HG03432 (cell line): ENCODE data around the gene ARHGEF12.

Experiments
- ATAC-seq: cut with Tn5 transposase; IDR thresholded peaks from one replicate; pipeline ENCODE4 v1.9.1; 2021; ENCODE audit warnings: mild to moderate bottlenecking, moderate library complexity; ENCODE audit not compliant: unreplicated experiment

The ARHGEF12 gene

GRCh38 chr11:120383518-120384155, 47.4 kb downstream of the ARHGEF12 start:
- no peak for ATAC-seq

DNA sequence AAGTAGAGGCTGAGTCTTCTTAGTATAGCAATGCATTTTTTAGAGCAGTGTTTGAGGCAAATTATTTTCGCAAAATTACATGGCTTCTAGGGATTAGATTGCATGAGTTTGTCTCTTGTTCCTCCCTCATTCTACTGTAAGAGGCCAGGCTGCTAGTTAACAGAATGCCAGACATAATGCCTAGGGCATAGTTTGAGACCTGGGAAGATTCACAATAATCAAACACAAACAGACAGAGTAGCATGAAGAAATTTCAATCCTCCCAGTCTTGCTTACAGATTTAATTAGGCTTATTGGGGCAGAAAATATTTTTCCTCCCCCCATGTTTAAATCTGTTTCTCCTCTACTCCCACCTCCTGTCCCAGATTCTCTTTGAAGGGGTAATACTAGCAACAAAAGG, 48.3 kb downstream of the ARHGEF12 start:
- ATAC-seq = no peak

- ATAC-seq = no peak
These were observed 48.9 kb downstream of the ARHGEF12 start for GRCh38 chr11:120385110-120385509.

- ATAC-seq = no peak
These were observed 49.4 kb downstream of the ARHGEF12 start for GRCh38 chr11:120385655-120386054.

DNA sequence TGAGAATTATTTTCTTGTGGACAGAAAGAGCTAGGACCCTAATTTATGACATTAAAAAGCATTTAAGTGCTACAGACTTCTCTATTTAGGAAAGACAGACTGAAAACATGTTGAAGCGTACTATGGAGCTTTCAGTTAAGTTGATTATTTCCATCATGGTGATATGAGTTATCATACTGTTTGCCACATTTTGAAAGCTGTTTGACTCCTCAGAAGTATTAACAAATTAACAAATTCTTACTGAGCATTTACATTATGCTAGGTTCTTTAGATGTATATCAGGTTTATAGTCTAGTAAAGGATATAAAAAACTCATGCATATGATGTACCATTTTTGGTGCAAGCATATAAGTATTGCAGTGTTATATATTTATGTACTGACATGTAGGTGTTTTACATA, 50.1 kb downstream of the ARHGEF12 start:
- ATAC-seq = no peak

DNA sequence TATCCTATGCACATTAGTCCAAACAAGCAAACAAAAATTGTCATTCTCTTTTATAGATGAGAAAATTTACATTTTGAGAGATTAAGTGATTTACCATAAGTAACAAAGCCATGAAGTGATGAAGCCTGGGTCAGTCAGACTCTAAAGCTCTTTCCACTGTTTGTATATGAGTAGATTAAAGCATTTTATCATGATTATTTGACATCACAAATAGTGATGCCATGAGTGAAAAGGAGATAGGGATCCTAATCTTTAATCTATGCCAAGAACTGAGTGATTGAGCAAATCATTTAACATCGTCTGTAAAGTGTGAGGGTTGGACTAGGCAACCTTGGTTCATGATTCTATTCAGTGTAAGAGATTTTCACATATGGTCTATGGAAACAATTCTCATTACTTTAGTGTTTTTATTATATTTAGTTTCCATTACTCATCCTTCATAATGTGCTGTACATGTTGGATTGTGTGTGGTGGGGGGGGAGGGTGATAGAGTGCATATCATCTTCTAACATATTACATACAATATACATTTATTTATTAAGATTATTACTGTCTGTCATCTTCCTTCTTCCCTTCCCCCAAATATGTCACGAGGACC, 50.7 kb downstream of the ARHGEF12 start:
- ATAC-seq = no peak

- ATAC-seq = no peak
These were observed 52.0 kb downstream of the ARHGEF12 start for GRCh38 chr11:120388261-120388660.

- no peak for ATAC-seq
These were observed 53.7 kb downstream of the ARHGEF12 start for GRCh38 chr11:120389693-120390584.

DNA sequence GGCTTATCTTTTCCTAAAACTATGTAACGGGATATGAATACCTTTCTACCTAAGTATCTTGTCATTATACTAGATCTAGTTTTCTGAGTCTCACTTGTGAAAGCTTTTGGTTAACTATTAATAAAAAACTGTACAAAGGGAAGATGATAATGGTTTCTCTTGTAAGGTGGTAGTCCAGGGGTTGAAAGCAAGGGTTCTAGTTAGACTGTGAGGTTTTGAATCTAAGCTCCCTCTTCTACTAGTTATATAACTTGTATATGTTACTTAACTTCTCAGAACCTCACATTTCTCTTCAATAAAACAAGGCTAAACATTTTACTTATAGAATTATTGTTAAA, 54.3 kb downstream of the ARHGEF12 start:
- ATAC-seq = no peak

GRCh38 chr11:120391292-120391691, 55.1 kb downstream of the ARHGEF12 start:
- ATAC-seq = no peak

DNA sequence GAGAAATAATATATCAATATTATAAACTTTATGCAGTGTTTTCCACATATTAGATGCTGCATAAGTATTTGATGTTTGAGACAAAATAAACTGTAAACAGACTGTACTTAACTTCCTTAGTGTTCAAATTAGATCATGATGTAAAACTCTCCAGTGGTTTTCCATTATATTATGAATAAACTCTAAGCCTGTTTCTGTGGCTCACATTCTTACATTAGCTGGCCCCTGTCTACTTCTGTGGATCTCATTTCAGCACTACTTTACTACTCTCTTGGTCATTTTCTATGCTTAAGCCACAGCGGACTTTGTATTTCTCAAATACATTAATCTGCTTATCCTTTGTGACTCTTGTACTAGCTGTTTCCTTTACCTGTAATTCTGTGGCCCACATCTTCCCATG, 55.6 kb downstream of the ARHGEF12 start:
- no peak for ATAC-seq

DNA sequence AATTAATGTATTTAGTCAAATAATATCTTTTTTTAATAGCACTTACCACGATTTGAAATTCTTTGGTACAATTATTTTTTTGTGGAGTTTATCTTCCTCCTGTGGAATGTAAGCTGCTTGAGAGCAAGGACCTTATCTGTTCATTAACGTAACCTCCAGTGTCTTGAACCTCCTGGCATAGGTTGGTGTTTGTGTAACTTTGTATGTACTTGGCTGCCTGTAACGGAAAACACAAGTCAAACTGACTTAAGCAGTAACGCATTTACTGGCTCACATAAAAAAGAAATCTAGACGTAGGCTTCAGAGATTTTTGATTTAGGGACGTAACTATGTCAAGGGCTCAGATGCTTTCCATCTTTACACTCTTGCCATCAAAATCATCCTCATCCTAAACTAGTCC, 56.1 kb downstream of the ARHGEF12 start:
- ATAC-seq = no peak

DNA sequence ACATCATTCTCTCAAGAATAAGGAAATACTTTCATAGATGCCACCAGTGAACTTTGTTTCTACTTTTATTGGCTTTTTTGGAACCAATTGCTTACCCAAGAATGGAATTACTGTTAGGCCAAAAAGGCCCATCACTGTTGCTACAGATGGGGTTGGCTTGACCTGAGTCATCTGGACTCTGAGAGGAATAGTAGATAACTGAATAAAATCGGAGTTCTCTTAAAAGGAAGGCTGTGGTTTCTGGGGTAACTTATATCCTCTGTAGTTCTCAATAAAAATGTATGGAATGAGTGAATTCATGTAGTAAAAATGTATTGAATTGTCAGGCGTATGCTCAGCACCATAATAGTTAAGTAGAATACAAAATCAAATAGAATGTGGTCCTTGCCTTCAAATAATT, 56.6 kb downstream of the ARHGEF12 start:
- ATAC-seq = no peak

GRCh38 chr11:120394119-120394518, 57.9 kb downstream of the ARHGEF12 start:
- no peak for ATAC-seq

DNA sequence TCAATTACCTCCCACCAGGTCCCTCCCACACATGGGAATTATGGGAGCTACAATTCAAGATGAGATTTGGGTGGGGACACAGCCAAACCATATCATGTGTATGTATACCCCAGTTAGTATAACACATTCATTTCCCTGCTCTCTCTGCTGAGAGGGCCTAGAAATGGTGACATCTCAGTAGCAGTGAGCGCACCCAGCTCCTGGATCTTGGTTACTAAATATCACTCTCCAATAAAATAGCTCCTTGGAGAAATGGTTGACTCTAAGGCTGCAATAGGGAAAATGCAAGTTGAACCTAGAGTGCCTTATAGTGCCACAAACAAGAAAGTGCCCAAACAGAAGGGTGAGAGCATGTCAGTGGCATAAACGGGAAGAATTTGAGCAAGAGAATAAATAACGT, 59.6 kb downstream of the ARHGEF12 start:
- ATAC-seq = no peak

GRCh38 chr11:120398132-120398531, 61.9 kb downstream of the ARHGEF12 start:
- ATAC-seq = no peak

- no peak for ATAC-seq
These were observed 63.1 kb downstream of the ARHGEF12 start for GRCh38 chr11:120399307-120399706.

GRCh38 chr11:120400564-120401364, 64.6 kb downstream of the ARHGEF12 start:
- no peak for ATAC-seq

- ATAC-seq = no peak
These were observed 65.3 kb downstream of the ARHGEF12 start for GRCh38 chr11:120401506-120401905.

GRCh38 chr11:120403966-120404365, 67.8 kb downstream of the ARHGEF12 start:
- ATAC-seq = no peak

GRCh38 chr11:120404495-120404894, 68.3 kb downstream of the ARHGEF12 start:
- ATAC-seq = no peak
